Measurements from ENCODE around the gene VWCE. TPM values are rescaled to one million over a fixed set of nuclear protein-coding genes. Genes with fewer than 3 reads are reported as not detected.

VWCE gene
- total RNA-seq, 1 donor from 2014 or later, result 27.3 TPM

DNA sequence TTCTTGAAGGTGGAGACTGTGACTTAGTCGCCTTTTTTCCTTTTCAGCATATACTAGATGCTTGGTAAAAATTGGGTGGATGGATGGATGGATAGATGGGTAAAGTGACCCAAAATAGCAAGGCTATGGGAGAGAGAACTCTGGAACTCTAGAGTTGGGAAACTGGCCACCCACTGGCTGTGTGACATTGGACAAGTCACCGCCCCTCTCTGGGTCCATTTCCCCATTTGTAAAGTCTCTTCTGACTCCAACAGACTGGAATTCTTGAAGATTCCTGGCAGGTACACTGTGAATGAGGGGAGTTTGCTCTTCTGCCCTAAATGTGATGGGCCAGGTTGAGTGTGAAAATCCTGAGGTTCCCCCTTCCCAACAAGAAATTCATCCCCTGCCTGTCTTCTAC lies 45.9 kb upstream of the VWCE start:
- TF ChIP-seq CTCF (IDR thresholded peaks at IDR 0.05; ENCODE audit: partially characterized antibody, unreplicated experiment), result no peak
- H3K9me3 Mint-ChIP-seq (ENCODE audit: unreplicated experiment), result peaks cover 7% of the 10 kb centered on the region
- peaks cover 7% of the 10 kb centered on the region for H3K27me3 Mint-ChIP-seq (ENCODE audit: unreplicated experiment)

DNA sequence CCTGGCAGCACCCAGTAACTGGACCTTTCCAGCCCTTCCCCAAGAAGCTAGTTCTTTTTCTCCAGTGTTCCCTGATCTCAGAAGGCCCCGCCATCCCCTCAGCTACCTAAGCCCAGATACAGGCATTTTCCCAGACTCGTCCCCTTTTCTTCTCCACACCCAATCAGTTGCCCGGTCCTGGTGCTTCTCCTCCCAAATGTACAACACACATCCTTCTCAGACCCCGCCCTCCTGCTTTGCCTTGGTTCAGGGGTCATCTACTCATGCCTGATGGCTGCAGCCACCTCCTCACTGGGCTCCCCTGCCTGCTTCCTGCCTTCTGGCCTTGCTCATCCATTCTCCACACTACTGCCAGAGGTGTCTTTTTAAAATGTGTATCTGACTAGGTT lies 44.4 kb upstream of the VWCE start:
- Mint-ChIP-seq H3K4me3 (ENCODE audit: unreplicated experiment) (no peak overlapping the region), H3K36me3 (ENCODE audit: unreplicated experiment) (no peaks in the 10 kb centered on the region), H3K27ac (ENCODE audit: unreplicated experiment) (no peak overlapping the region), H3K9me3 (ENCODE audit: unreplicated experiment) (peaks cover 4% of the 10 kb centered on the region), H3K27me3 (ENCODE audit: unreplicated experiment) (peaks cover 4% of the 10 kb centered on the region), H3K4me1 (ENCODE audit: low read depth, unreplicated experiment) (peaks cover 6% of the 10 kb centered on the region)
- no peak for TF ChIP-seq CTCF (IDR thresholded peaks at IDR 0.05; ENCODE audit: partially characterized antibody, unreplicated experiment)
- DNase-seq, result no peak

More for the DNA sequence above, 45.9 kb upstream of the VWCE start:
- Mint-ChIP-seq H3K4me3 (ENCODE audit: unreplicated experiment) (no peak overlapping the region), H3K4me1 (ENCODE audit: low read depth, unreplicated experiment) (peaks cover 15% of the 10 kb centered on the region), H3K27ac (ENCODE audit: unreplicated experiment) (no peak overlapping the region), H3K36me3 (ENCODE audit: unreplicated experiment) (no peaks in the 10 kb centered on the region)
- no peak for DNase-seq

GRCh38 chr11:61338783-61339489 lies 43.8 kb upstream of the VWCE start:
- H3K27me3 Mint-ChIP-seq (ENCODE audit: unreplicated experiment), result peaks cover 4% of the 10 kb centered on the region
- peaks cover 4% of the 10 kb centered on the region for H3K4me1 Mint-ChIP-seq (ENCODE audit: low read depth, unreplicated experiment)
- no peaks in the 10 kb centered on the region for H3K36me3 Mint-ChIP-seq (ENCODE audit: unreplicated experiment)
- DNase-seq, result no peak
- no peak overlapping the region for H3K27ac Mint-ChIP-seq (ENCODE audit: unreplicated experiment)
- peaks cover 4% of the 10 kb centered on the region for H3K9me3 Mint-ChIP-seq (ENCODE audit: unreplicated experiment)
- TF ChIP-seq CTCF (IDR thresholded peaks at IDR 0.05; ENCODE audit: partially characterized antibody, unreplicated experiment), result no peak
- no peak overlapping the region for H3K4me3 Mint-ChIP-seq (ENCODE audit: unreplicated experiment)

GRCh38 chr11:61337706-61338470 lies 42.8 kb upstream of the VWCE start:
- DNase-seq, result no peak
- Mint-ChIP-seq H3K4me1 (ENCODE audit: low read depth, unreplicated experiment) (peaks cover 7% of the 10 kb centered on the region), H3K9me3 (ENCODE audit: unreplicated experiment) (peaks cover 8% of the 10 kb centered on the region), H3K4me3 (ENCODE audit: unreplicated experiment) (no peak overlapping the region), H3K27ac (ENCODE audit: unreplicated experiment) (no peak overlapping the region), H3K27me3 (ENCODE audit: unreplicated experiment) (peaks cover 10% of the 10 kb centered on the region), H3K36me3 (ENCODE audit: unreplicated experiment) (no peaks in the 10 kb centered on the region)
- no peak for TF ChIP-seq CTCF (IDR thresholded peaks at IDR 0.05; ENCODE audit: partially characterized antibody, unreplicated experiment)

Measured in glutamatergic neuron (in vitro differentiated cells).